OCI-LY3 (cell line): ENCODE measurements around the gene SLC35A3.

Experiments used
- EZH2phosphoT487 ChIP-seq: fragments of 200-600 bp; shearing (Covaris generic); IDR thresholded peaks from 2 replicates; pipeline ENCODE4 v1.6.1; 2018; ENCODE audit warnings: antibody characterized with exemption, mixed run types, low read depth
- TF ChIP-seq, protein P1 (sequence below): fragments of 200-600, 300-600 bp; sonication (generic); IDR thresholded peaks from 2 replicates; pipeline ENCODE4 v1.5.1; 2014; ENCODE audit warnings: antibody characterized with exemption, low read length, low read depth

DNA sequence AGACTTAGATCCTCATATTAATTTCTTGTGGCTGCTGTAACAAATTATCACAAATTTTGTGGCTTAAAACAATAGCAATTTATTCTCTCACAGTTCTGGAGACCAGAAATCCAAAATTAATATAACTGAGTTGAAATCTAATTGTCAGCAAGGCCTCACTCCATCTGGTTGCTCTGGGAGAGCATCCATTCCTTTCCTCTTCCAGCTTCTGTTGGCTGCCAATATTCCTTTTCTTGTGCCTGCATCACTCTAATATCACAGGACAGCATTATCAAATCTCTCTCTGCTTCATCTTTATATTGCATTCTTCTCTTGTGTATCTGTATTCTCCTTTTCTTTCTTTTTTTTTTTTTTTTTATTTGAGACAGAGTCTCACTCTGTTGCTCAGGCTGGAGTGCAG is 9.3 kb downstream of the SLC35A3 start:
- TF ChIP-seq, protein P1, sequence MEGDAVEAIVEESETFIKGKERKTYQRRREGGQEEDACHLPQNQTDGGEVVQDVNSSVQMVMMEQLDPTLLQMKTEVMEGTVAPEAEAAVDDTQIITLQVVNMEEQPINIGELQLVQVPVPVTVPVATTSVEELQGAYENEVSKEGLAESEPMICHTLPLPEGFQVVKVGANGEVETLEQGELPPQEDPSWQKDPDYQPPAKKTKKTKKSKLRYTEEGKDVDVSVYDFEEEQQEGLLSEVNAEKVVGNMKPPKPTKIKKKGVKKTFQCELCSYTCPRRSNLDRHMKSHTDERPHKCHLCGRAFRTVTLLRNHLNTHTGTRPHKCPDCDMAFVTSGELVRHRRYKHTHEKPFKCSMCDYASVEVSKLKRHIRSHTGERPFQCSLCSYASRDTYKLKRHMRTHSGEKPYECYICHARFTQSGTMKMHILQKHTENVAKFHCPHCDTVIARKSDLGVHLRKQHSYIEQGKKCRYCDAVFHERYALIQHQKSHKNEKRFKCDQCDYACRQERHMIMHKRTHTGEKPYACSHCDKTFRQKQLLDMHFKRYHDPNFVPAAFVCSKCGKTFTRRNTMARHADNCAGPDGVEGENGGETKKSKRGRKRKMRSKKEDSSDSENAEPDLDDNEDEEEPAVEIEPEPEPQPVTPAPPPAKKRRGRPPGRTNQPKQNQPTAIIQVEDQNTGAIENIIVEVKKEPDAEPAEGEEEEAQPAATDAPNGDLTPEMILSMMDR = no peak
- no peak for TF ChIP-seq EZH2phosphoT487
